Body of pancreas (tissue), 4 donors: ENCODE measurements around the gene LRP1. TPM values are rescaled to one million over a fixed set of nuclear protein-coding genes. Genes with fewer than 3 reads are reported as not detected.

Experiments
- ATAC-seq: fragments of 150-250 bp; one replicate; pipeline ENCODE4 v1.9.1; 2016
- DNase-seq, 4 donors: peaks; one replicate each; pipeline ENCODE4 v3.0.0-alpha.2; 2019
- H3K27ac ChIP-seq, 4 donors: fragments of 200-600 bp; sonication (generic); 1 replicate in 3 of 4; 2 replicates in 1 of 4; pipeline versions ENCODE4 v1.5.1 to v1.6.1; 2016 to 2019; ENCODE audit warnings: mild to moderate bottlenecking in 1 of 4, mixed read lengths in 1 of 4, moderate library complexity in 1 of 4
- H3K27me3 ChIP-seq, 2 donors: fragments of 200-600 bp; sonication (generic); one replicate each; pipeline ENCODE4 v1.6.0; 2016; ENCODE audit warnings: mild to moderate bottlenecking in 1 of 2
- H3K36me3 ChIP-seq, 2 donors: fragments of 200-600 bp; sonication (generic); replicated peaks in 1 of 2; 2 replicates each; pipeline ENCODE4 v1.5.1; 2016; ENCODE audit warnings: low read depth in 2 of 2; ENCODE audit not compliant: insufficient read depth in 1 of 2
- H3K4me1 ChIP-seq: fragments of 200-600 bp; sonication (generic); one replicate; pipeline ENCODE4 v1.6.0; 2016
- H3K4me3 ChIP-seq, 2 donors: fragments of 200-600 bp; sonication (generic); 1 replicate in 1 of 2; 2 replicates in 1 of 2; pipeline ENCODE4 v1.5.1; 2016 to 2019
- H3K9me3 ChIP-seq, 3 donors: fragments of 200-600 bp; sonication (generic); 1 replicate in 2 of 3; 2 replicates in 1 of 3; pipeline ENCODE4 v1.5.1; 2016
- CTCF ChIP-seq, 7 experiments: fragments of 450-650 bp in 4 of 7; fragments of 200-600 bp in 3 of 7; sonication (generic) in 3 of 7; IDR thresholded peaks; one replicate each; pipeline ENCODE4 v1.5.1; 2016 to 2019; ENCODE audit warnings: antibody characterized with exemption in 7 of 7
- POLR2A ChIP-seq, 3 donors: fragments of 450-650 bp; IDR thresholded peaks; one replicate each; pipeline ENCODE4 v1.6.1; 2016; ENCODE audit warnings: antibody characterized with exemption in 3 of 3, mild to moderate bottlenecking in 2 of 3
- WGBS, 2 donors: methylation state at CpG; one replicate each; pipeline ENCODE4 v1.1.5; 2017; 5-methylcytosine and 5-hydroxymethylcytosine counted together
- intact Hi-C: fragments of 100-400 bp; cut with DNase I; formaldehyde crosslinking; loops from one replicate; pipeline ENCODE4 v1.15.1; 2023
- total RNA-seq, 2 donors: library from RNA; depleted of rRNA; stranded (reverse); fragments of >200 nt; gene quantifications; one replicate each; pipeline ENCODE4 v1.1.0, GENCODE V29; 2016

Gene LRP1
- total RNA-seq, 2 donors from 2014 or later, result 61.2 to 162 TPM

- Histone ChIP-seq H3K27ac (no peak overlapping the region), H3K9me3 (no peaks in the 10 kb centered on the region), H3K4me3 (no peak overlapping the region), H3K36me3 (peaks cover 0 to 1% of the 10 kb centered on the region in 2 donors), H3K4me1 (no peaks in the 10 kb centered on the region), H3K27me3 (no peaks in the 10 kb centered on the region)
- DNase-seq (no peak), ATAC-seq (no peak)
- intact Hi-C loops, result no loop called here
- WGBS, 2 donors, result 60 to 81% methylated on average over 8 to 10 of the region's 10 CpGs
- TF ChIP-seq CTCF (IDR thresholded peaks at IDR 0.05), result no peak
- no peak for TF ChIP-seq POLR2A (IDR thresholded peaks at IDR 0.05)
Measured at GRCh38 chr12:57166971-57167371, 38.7 kb downstream of the LRP1 start.

GRCh38 chr12:57168058-57168457 is 39.8 kb downstream of the LRP1 start:
- H3K9me3 ChIP-seq, result no peaks in the 10 kb centered on the region
- H3K27me3 ChIP-seq, result no peaks in the 10 kb centered on the region
- ATAC-seq (no peak), DNase-seq (no peak)
- WGBS, 2 donors, result 86 to 88% methylated on average over 4 to 10 of the region's 10 CpGs
- no peak overlapping the region for H3K4me3 ChIP-seq
- no peaks in the 10 kb centered on the region for H3K4me1 ChIP-seq
- H3K27ac ChIP-seq, result no peak overlapping the region
- intact Hi-C loops, result no loop called here
- H3K36me3 ChIP-seq, result no peaks in the 10 kb centered on the region
- TF ChIP-seq CTCF (IDR thresholded peaks at IDR 0.05), result no peak
- no peak for TF ChIP-seq POLR2A (IDR thresholded peaks at IDR 0.05)

- H3K36me3 ChIP-seq, result no peaks in the 10 kb centered on the region
Measured at GRCh38 chr12:57169046-57169795, 40.9 kb downstream of the LRP1 start.

GRCh38 chr12:57169969-57170368 is 41.7 kb downstream of the LRP1 start:
- H3K4me3 ChIP-seq, result no peak overlapping the region
- no peaks in the 10 kb centered on the region for H3K36me3 ChIP-seq
- no peaks in the 10 kb centered on the region for H3K27me3 ChIP-seq
- TF ChIP-seq CTCF (IDR thresholded peaks at IDR 0.05) (no peak), POLR2A (IDR thresholded peaks at IDR 0.05) (no peak)
- DNase-seq (no peak), ATAC-seq (no peak)
- no peaks in the 10 kb centered on the region for H3K9me3 ChIP-seq
- H3K27ac ChIP-seq, result no peak overlapping the region
- intact Hi-C loops, result no loop called here
- WGBS, 2 donors, result 77 to 82% methylated on average over 7 of the region's 7 CpGs
- H3K4me1 ChIP-seq, result no peaks in the 10 kb centered on the region

More at GRCh38 chr12:57169046-57169795, 40.9 kb downstream of the LRP1 start:
- intact Hi-C loops, result no loop called here
- 79 to 82% methylated on average over 13 to 23 of the region's 23 CpGs for WGBS, 2 donors
- Histone ChIP-seq H3K27me3 (no peaks in the 10 kb centered on the region), H3K27ac (no peak overlapping the region), H3K4me3 (no peak overlapping the region), H3K4me1 (no peaks in the 10 kb centered on the region), H3K9me3 (no peaks in the 10 kb centered on the region)
- DNase-seq, result no peak
- no peak for TF ChIP-seq CTCF (IDR thresholded peaks at IDR 0.05)
- TF ChIP-seq POLR2A (IDR thresholded peaks at IDR 0.05), result no peak
- ATAC-seq, result no peak

GRCh38 chr12:57170408-57170807 is 42.1 kb downstream of the LRP1 start:
- no peak for ATAC-seq
- intact Hi-C loops, result no loop called here
- TF ChIP-seq POLR2A (IDR thresholded peaks at IDR 0.05), result no peak
- no peak for TF ChIP-seq CTCF (IDR thresholded peaks at IDR 0.05)
- Histone ChIP-seq H3K9me3 (no peaks in the 10 kb centered on the region), H3K36me3 (no peaks in the 10 kb centered on the region), H3K27ac (no peak overlapping the region), H3K4me3 (no peak overlapping the region), H3K27me3 (no peaks in the 10 kb centered on the region), H3K4me1 (no peaks in the 10 kb centered on the region)
- DNase-seq, result no peak
- WGBS, 2 donors, result 89 to 100% methylated on average over 1 of the region's 1 CpG
